ENCODE results near the gene PRPSAP1. TPM values are rescaled to one million over a fixed set of nuclear protein-coding genes. Genes with fewer than 3 reads are reported as not detected.

Gene PRPSAP1
- total RNA-seq, 1 donor from 2014 or later = 57.5 TPM

- peak; percentile 96 for DNase-seq (ENCODE audit: low read depth)
- TF ChIP-seq CTCF (conservative IDR thresholded peaks at IDR 0.05; ENCODE audit: low read depth, low read length) = no peak
- H3K4me3 ChIP-seq (ENCODE audit: low read depth, low read length) = peak within 1 kb of the TSS; percentile 86
Observed at GRCh38 chr17:76264755-76265623, 88.7 kb downstream of the PRPSAP1 start, which contains the start of gene UBALD2. UBALD2 (plus strand) TSS chr17:76265348; CDS start chr17:76265506, 158 bp downstream.

- TF ChIP-seq CTCF (conservative IDR thresholded peaks at IDR 0.05; ENCODE audit: low read depth, low read length) = no peak
- no peak for DNase-seq (ENCODE audit: low read depth)
- H3K4me3 ChIP-seq (ENCODE audit: low read depth, low read length) = no peak overlapping the region
Observed at GRCh38 chr17:76264425-76264754, 89.3 kb downstream of the PRPSAP1 start.

- no peak for DNase-seq (ENCODE audit: low read depth)
- H3K4me3 ChIP-seq (ENCODE audit: low read depth, low read length) = no peak overlapping the region
- no peak for TF ChIP-seq CTCF (conservative IDR thresholded peaks at IDR 0.05; ENCODE audit: low read depth, low read length)
Observed at GRCh38 chr17:76263896-76264295, 89.8 kb downstream of the PRPSAP1 start.

GRCh38 chr17:76262732-76263344, 90.9 kb downstream of the PRPSAP1 start:
- no peak overlapping the region for H3K4me3 ChIP-seq (ENCODE audit: low read depth, low read length)
- TF ChIP-seq CTCF (conservative IDR thresholded peaks at IDR 0.05; ENCODE audit: low read depth, low read length) = no peak
- no peak for DNase-seq (ENCODE audit: low read depth)

GRCh38 chr17:76261421-76262215, 92.1 kb downstream of the PRPSAP1 start:
- DNase-seq (ENCODE audit: low read depth) = no peak
- no peak overlapping the region for H3K4me3 ChIP-seq (ENCODE audit: low read depth, low read length)
- no peak for TF ChIP-seq CTCF (conservative IDR thresholded peaks at IDR 0.05; ENCODE audit: low read depth, low read length)

GRCh38 chr17:76260669-76261068, 93.0 kb downstream of the PRPSAP1 start:
- no peak overlapping the region for H3K4me3 ChIP-seq (ENCODE audit: low read depth, low read length)
- TF ChIP-seq CTCF (conservative IDR thresholded peaks at IDR 0.05; ENCODE audit: low read depth, low read length) = no peak
- DNase-seq (ENCODE audit: low read depth) = no peak

All from epithelial cell of proximal tubule (primary cell).